Thyroid gland (tissue), 4 donors: Measurements from ENCODE around the gene CECR2.

Experiments
- POLR2A ChIP-seq, 2 donors: fragments of 450-650 bp; IDR thresholded peaks; one replicate each; pipeline ENCODE4 v1.6.1; 2017; ENCODE audit warnings: antibody characterized with exemption in 2 of 2, mild to moderate bottlenecking in 2 of 2, moderate library complexity in 1 of 2
- TF ChIP-seq, protein P1 (sequence below), 6 experiments: fragments of 200-600 bp in 3 of 6; fragments of 450-650 bp in 3 of 6; sonication (generic) in 3 of 6; IDR thresholded peaks; one replicate each; pipeline ENCODE4 v1.5.1; 2016 to 2019; ENCODE audit warnings: antibody characterized with exemption in 6 of 6, mild to moderate bottlenecking in 2 of 6, inconsistent platforms in 1 of 6, moderate library complexity in 1 of 6

DNA sequence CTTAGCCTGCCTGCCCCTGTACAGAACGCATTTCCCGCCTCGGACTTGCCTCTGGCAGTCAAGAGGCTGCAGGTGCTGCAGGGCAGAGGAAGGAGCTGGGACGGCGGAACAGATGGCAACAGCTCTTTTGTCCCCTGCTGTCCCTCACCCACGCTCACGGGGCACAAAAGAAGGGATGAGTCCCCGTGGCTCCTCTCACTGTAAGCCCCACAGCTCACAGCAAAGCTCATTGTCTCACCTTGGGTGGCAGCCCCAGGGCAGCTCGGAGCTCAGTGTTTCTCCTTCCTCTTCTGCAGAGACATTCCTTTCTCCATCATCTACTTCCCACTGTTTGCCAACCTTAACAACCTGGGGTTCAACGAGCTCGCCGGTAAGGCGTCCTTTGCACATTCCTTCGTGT, 218.4 kb downstream of the CECR2 start:
- TF ChIP-seq, protein P1, sequence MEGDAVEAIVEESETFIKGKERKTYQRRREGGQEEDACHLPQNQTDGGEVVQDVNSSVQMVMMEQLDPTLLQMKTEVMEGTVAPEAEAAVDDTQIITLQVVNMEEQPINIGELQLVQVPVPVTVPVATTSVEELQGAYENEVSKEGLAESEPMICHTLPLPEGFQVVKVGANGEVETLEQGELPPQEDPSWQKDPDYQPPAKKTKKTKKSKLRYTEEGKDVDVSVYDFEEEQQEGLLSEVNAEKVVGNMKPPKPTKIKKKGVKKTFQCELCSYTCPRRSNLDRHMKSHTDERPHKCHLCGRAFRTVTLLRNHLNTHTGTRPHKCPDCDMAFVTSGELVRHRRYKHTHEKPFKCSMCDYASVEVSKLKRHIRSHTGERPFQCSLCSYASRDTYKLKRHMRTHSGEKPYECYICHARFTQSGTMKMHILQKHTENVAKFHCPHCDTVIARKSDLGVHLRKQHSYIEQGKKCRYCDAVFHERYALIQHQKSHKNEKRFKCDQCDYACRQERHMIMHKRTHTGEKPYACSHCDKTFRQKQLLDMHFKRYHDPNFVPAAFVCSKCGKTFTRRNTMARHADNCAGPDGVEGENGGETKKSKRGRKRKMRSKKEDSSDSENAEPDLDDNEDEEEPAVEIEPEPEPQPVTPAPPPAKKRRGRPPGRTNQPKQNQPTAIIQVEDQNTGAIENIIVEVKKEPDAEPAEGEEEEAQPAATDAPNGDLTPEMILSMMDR (IDR thresholded peaks at IDR 0.05), result no peak
- no peak for TF ChIP-seq POLR2A (IDR thresholded peaks at IDR 0.05)
